K562 (cell line): ENCODE data around the gene TNN. TPM values are rescaled to one million over a fixed set of nuclear protein-coding genes. Genes with fewer than 3 reads are reported as not detected.

Experiments
- ATAC-seq: fragments of 200-7000 bp; cut with Tn5 transposase; 3 replicates; pipeline ENCODE4 v1.9.1; 2020; ENCODE audit warnings: moderate library complexity
- BruUV-seq: library from RNA; stranded (reverse); fragments of 400-500 nt; replicated peaks from 2 replicates; lab custom pipeline; 2021; lab: Mats Ljungman, UMichigan
- CTCF ChIA-PET: fragments of 300-600 bp; formaldehyde crosslinking; extraction: SDS; loops from one replicate; lab custom pipeline; 2021; ENCODE audit warnings: low intra/inter-chr PET ratio; lab: Yijun Ruan, JAX
- POLR2A ChIA-PET: fragments of 300-600, 350-650 bp; sonication (Branson Sonifier 250); formaldehyde crosslinking; extraction: SDS; loops from one replicate; lab custom pipeline; 2021; ENCODE audit warnings: antibody characterized with exemption, inconsistent platforms; lab: Yijun Ruan, JAX
- DNase-seq, 4 experiments: peaks; one replicate each; pipeline versions ENCODE4 v3.0.0 to v3.0.0-alpha.2; 2011 to 2018; ENCODE audit warnings: low spot score in 3 of 4, mixed read lengths in 3 of 4; ENCODE audit errors: extremely low read depth in 1 of 4
- FAIRE-seq: peaks from 2 replicates; lab custom pipeline; 2011; peaks lifted over from hg19 to GRCh38; lab: Jason Lieb, UNC
- H2AFZ ChIP-seq: 2 replicates; pipeline ENCODE4 v1.6.0; 2011; ENCODE audit warnings: low read depth, low read length, control low read depth, inconsistent platforms
- H3K27ac ChIP-seq: fragments of 200-600 bp; 3 replicates; pipeline ENCODE4 v1.8.0; 2011; ENCODE audit warnings: low read depth, mild to moderate bottlenecking, control low read depth, inconsistent platforms, low read length, moderate library complexity, mixed read lengths; ENCODE audit errors: extremely low read depth
- H3K27me3 ChIP-seq, 2 experiments: fragments of 300-600 bp in 1 of 2; 2 replicates in 1 of 2; 3 replicates in 1 of 2; pipeline versions ENCODE4 v1.6.0 to v1.8.0; 2011; ENCODE audit warnings: inconsistent platforms in 2 of 2, low read length in 2 of 2, mild to moderate bottlenecking in 1 of 2, mixed read lengths in 1 of 2, moderate library complexity in 1 of 2; ENCODE audit not compliant: control insufficient read depth in 2 of 2, insufficient read depth in 2 of 2
- H3K36me3 ChIP-seq: fragments of 300-600 bp; 3 replicates; pipeline ENCODE4 v1.8.0; 2011; ENCODE audit warnings: mild to moderate bottlenecking, low read length, inconsistent platforms; ENCODE audit not compliant: control insufficient read depth, insufficient read depth
- H3K4me1 ChIP-seq, 2 experiments: fragments of 200-600 bp in 1 of 2; replicated peaks in 1 of 2; 2 replicates in 1 of 2; 3 replicates in 1 of 2; pipeline versions ENCODE4 v1.5.1 to v1.8.0; 2011; ENCODE audit warnings: inconsistent platforms in 2 of 2, low read length in 2 of 2, mild to moderate bottlenecking in 1 of 2, mixed read lengths in 1 of 2, moderate library complexity in 1 of 2; ENCODE audit not compliant: control insufficient read depth in 2 of 2, insufficient read depth in 2 of 2
- H3K4me2 ChIP-seq: 2 replicates; pipeline ENCODE4 v1.6.1; 2011; ENCODE audit warnings: low read length, control low read depth, inconsistent platforms, mixed read lengths; ENCODE audit not compliant: insufficient read depth
- H3K4me3 ChIP-seq: fragments of 200-600 bp; sonication (generic), shearing (Covaris generic); 2 replicates; pipeline ENCODE4 v1.5.1; 2016; ENCODE audit warnings: control low read depth, inconsistent platforms
- H3K79me2 ChIP-seq: fragments of 200-600 bp; 3 replicates; pipeline ENCODE4 v1.8.0; 2011; ENCODE audit warnings: low read length, inconsistent platforms; ENCODE audit not compliant: control insufficient read depth, insufficient read depth
- H3K9ac ChIP-seq, 2 experiments: 2 replicates each; pipeline versions ENCODE4 v1.6.0 to v1.6.1; 2011; ENCODE audit warnings: low read depth in 2 of 2, low read length in 2 of 2, control low read depth in 1 of 2, inconsistent platforms in 1 of 2, mild to moderate bottlenecking in 1 of 2, mixed read lengths in 1 of 2; ENCODE audit not compliant: insufficient read depth in 1 of 2
- H3K9me1 ChIP-seq: one replicate; pipeline ENCODE4 v1.6.0; 2011; ENCODE audit warnings: inconsistent platforms, mild to moderate bottlenecking, low read length, moderate library complexity; ENCODE audit not compliant: control insufficient read depth, insufficient read depth
- H3K9me3 ChIP-seq: replicated peaks from 2 replicates; pipeline ENCODE4 v1.5.1; 2011; ENCODE audit warnings: low read depth, low read length, inconsistent platforms; ENCODE audit not compliant: control insufficient read depth, insufficient read depth
- H4K20me1 ChIP-seq: replicated peaks from 2 replicates; pipeline ENCODE4 v1.6.1; 2011; ENCODE audit warnings: low read length, inconsistent platforms, mixed read lengths; ENCODE audit not compliant: control insufficient read depth, insufficient read depth
- CHD1 ChIP-seq: fragments of 200-600 bp; sonication (generic); IDR thresholded peaks from one replicate; pipeline ENCODE4 v1.6.1; 2012; ENCODE audit warnings: mild to moderate bottlenecking, moderate library complexity, low read length, inconsistent platforms
- ETV1 ChIP-seq: fragments of 450-650 bp; conservative IDR thresholded peaks from 2 replicates; pipeline ENCODE4 v1.6.1; 2016; ENCODE audit warnings: missing genetic modification characterization, control low read depth, low read depth, missing compliant biosample characterization
- NRF1 ChIP-seq, 2 experiments: fragments of 450-650 bp; IDR thresholded peaks in 1 of 2; conservative IDR thresholded peaks in 1 of 2; 2 replicates each; pipeline ENCODE4 v1.6.1; 2014; ENCODE audit warnings: mild to moderate bottlenecking in 2 of 2
- SNRNP70 ChIP-seq: fragments of 200-400 bp; formaldehyde crosslinking; optimal IDR thresholded peaks from 2 replicates; pipeline ENCODE3; 2017; ENCODE audit warnings: low read depth, low read length
- SP1 ChIP-seq: sonication (generic); formaldehyde crosslinking; IDR thresholded peaks from 2 replicates; pipeline ENCODE4 v1.8.1; 2022; ENCODE audit warnings: mild to moderate bottlenecking, missing genetic modification reagents
- SRF ChIP-seq, 2 experiments: fragments of 250-450, 450-650 bp in 1 of 2; sonication (Bioruptor Pico) in 1 of 2; sonication (generic) in 1 of 2; formaldehyde crosslinking; IDR thresholded peaks; 2 replicates each; pipeline versions ENCODE4 v1.5.0 to v1.5.1; 2020 to 2022; ENCODE audit warnings: mild to moderate bottlenecking in 1 of 2, missing genetic modification reagents in 1 of 2
- ZC3H4 ChIP-seq: sonication (generic); formaldehyde crosslinking; IDR thresholded peaks from 2 replicates; pipeline ENCODE4 v1.9.0; 2021; ENCODE audit warnings: missing genetic modification reagents, borderline replicate concordance
- ZFP30 ChIP-seq: fragments of 250-450 bp; sonication (Bioruptor Pico); IDR thresholded peaks from 2 replicates; pipeline ENCODE4 v1.8.0; 2022; ENCODE audit warnings: moderate library complexity, mild to moderate bottlenecking, inconsistent platforms, borderline replicate concordance
- WGBS: fragments of 100-300 bp; shearing (Covaris generic); methylation state at CpG from one replicate; pipeline ENCODE4 v1.1.6; 2016; ENCODE audit warnings: low coverage, mixed read lengths; ENCODE audit not compliant: insufficient coverage; ENCODE audit errors: missing lambda C conversion rate; 5-methylcytosine and 5-hydroxymethylcytosine counted together
- in situ Hi-C: fragments of 300-500 bp; cut with MboI; formaldehyde crosslinking; loops from 4 replicates; pipeline ENCODE4 v1.15.0; 2018; ENCODE audit warnings: inconsistent platforms, mixed read lengths
- intact Hi-C: fragments of 100-400 bp; cut with micrococcal nuclease; formaldehyde crosslinking; loops from 2 replicates; pipeline ENCODE4 v1.14.2; 2022
- polyA plus RNA-seq, 8 experiments: library from polyadenylated mRNA; depleted of rRNA in 4 of 8; stranded (reverse) in 5 of 8; unstranded in 3 of 8; fragments of >200 nt; fragmentation: Nextera tagmentation in 2 of 8; fragmentation: Illumina TruSeq in 1 of 8; extraction: Ambion mirVana in 2 of 8; extraction: Trizol in 1 of 8; gene quantifications; 2 replicates each; pipeline versions ENCODE4 v1.2.1 to v1.2.3, GENCODE V29; 2011 to 2014; ENCODE audit warnings: inconsistent platforms in 1 of 8, missing spikeins in 1 of 8
- total RNA-seq, 7 experiments: library from RNA; depleted of rRNA in 6 of 7; stranded (reverse); fragments of >200 nt in 6 of 7; fragmentation: Illumina TruSeq in 2 of 7; extraction: Trizol in 2 of 7; gene quantifications; 2 replicates each; pipeline versions ENCODE4 v1.2.1 to v1.2.3, GENCODE V29; 2011 to 2021; ENCODE audit warnings: low replicate concordance in 1 of 7
- TF ChIP-seq, protein P1 (sequence below): sonication (generic); formaldehyde crosslinking; IDR thresholded peaks from 2 replicates; pipeline ENCODE4 v1.8.1; 2023; ENCODE audit warnings: missing genetic modification reagents, mild to moderate bottlenecking, borderline replicate concordance

TNN gene
- total and polyA plus RNA-seq, 9 of the 15 experiments (the other 6 are each of a cell fraction or from before 2014, with no cell fraction given): 0.01 to 0.09 (median 0.07) TPM; not detected in 4

DNA sequence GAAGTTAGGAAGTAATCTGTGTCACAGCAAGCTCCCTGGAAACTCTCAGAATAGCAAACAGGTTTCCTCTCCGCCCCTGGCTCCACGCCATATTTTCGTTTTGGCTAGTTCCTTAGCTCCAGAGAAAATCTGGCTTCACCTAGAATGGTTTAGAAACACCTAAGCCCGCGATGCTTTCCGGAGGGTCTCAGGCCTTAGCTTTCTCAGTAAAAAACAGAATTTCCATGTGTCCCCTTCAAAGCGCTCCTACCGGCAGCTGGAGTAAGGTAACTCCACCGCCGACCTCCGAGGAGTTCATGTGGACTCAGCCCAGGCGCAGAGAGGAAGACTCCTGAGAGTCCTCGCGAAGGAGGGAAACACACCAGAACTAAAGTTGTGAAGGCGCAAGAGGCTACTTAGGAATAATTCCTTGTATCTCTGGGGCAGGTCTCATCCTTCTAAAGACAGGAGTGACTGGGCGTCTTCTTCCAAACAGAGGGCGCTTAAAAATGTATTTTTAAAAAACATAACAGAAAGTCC lies 124.5 kb downstream of the TNN start:
- ATAC-seq (peak; percentile 69), DNase-seq (peak; percentile 44 to 59 (median 50)), FAIRE-seq (no peak)
- peak overlapping the region; percentile 87 for H2AFZ ChIP-seq
- H3K79me2 ChIP-seq: peaks cover 8% of the 10 kb centered on the region; the same call in 1 of the 3 replicates
- ChIA-PET POLR2A (interaction anchor here (0.7 to 1.6 kb wide), 6 partner anchors 9 to 110 kb away, joined by 3 to 10 read pairs (median 5); no protein-coding TSS in a partner anchor), CTCF (no interaction called here)
- H3K36me3 ChIP-seq: no peaks in the 10 kb centered on the region
- H3K27me3 ChIP-seq: peaks cover 3 to 6% of the 10 kb centered on the region in 2 experiments; a peak in 3 of 5 replicates
- H3K9me1 ChIP-seq: peaks cover 2% of the 10 kb centered on the region
- H3K4me2 ChIP-seq: peak overlapping the region; percentile 85
- H4K20me1 ChIP-seq: no peaks in the 10 kb centered on the region
- peaks cover 13 to 28% of the 10 kb centered on the region in 2 experiments for H3K4me1 ChIP-seq
- intact Hi-C loops: no loop called here
- H3K27ac ChIP-seq: peak overlapping the region; percentile 52
- peak overlapping the region; percentile 57 to 89 for H3K9ac ChIP-seq
- in situ Hi-C loops: no loop called here
- TSS peak; percentile 55 for BruUV-seq
- peak overlapping the region; percentile 44 for H3K4me3 ChIP-seq
- no peaks in the 10 kb centered on the region for H3K9me3 ChIP-seq
- 1% methylated on average over 17 of the region's 17 CpGs for WGBS
- TF ChIP-seq, protein P1, sequence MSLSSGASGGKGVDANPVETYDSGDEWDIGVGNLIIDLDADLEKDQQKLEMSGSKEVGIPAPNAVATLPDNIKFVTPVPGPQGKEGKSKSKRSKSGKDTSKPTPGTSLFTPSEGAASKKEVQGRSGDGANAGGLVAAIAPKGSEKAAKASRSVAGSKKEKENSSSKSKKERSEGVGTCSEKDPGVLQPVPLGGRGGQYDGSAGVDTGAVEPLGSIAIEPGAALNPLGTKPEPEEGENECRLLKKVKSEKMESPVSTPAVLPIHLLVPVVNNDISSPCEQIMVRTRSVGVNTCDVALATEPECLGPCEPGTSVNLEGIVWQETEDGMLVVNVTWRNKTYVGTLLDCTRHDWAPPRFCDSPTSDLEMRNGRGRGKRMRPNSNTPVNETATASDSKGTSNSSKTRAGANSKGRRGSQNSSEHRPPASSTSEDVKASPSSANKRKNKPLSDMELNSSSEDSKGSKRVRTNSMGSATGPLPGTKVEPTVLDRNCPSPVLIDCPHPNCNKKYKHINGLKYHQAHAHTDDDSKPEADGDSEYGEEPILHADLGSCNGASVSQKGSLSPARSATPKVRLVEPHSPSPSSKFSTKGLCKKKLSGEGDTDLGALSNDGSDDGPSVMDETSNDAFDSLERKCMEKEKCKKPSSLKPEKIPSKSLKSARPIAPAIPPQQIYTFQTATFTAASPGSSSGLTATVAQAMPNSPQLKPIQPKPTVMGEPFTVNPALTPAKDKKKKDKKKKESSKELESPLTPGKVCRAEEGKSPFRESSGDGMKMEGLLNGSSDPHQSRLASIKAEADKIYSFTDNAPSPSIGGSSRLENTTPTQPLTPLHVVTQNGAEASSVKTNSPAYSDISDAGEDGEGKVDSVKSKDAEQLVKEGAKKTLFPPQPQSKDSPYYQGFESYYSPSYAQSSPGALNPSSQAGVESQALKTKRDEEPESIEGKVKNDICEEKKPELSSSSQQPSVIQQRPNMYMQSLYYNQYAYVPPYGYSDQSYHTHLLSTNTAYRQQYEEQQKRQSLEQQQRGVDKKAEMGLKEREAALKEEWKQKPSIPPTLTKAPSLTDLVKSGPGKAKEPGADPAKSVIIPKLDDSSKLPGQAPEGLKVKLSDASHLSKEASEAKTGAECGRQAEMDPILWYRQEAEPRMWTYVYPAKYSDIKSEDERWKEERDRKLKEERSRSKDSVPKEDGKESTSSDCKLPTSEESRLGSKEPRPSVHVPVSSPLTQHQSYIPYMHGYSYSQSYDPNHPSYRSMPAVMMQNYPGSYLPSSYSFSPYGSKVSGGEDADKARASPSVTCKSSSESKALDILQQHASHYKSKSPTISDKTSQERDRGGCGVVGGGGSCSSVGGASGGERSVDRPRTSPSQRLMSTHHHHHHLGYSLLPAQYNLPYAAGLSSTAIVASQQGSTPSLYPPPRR (CRISPR knock-in tag): 0 out of 2 replicates have a peak, but pooled peaks have one; percentile 28
- TF ChIP-seq ZC3H4 (CRISPR knock-in tag) (no peak), ETV1 (tag) (0 out of 2 replicates have a peak, but pooled peaks have one; percentile 14), NRF1 (conservative IDR thresholded peaks at IDR 0.05 in 1 of 2, IDR thresholded peaks at IDR 0.05 in 1 of 2) (0 out of 4 replicates have a peak, but pooled peaks of 1 of the 2 experiments have one; percentile 9), SP1 (CRISPR knock-in tag) (peak; percentile 51), ZFP30 (CRISPR knock-in tag) (no peak), SRF (CRISPR knock-in tag; IDR thresholded peaks at IDR 0.05) (0 out of 4 replicates have a peak, but pooled peaks of 1 of the 2 experiments have one; percentile 1), SNRNP70 (no peak), CHD1 (peak; percentile 1)
